Aorta (tissue), 5 donors: ENCODE measurements around the gene C19orf25. TPM values are rescaled to one million over a fixed set of nuclear protein-coding genes. Genes with fewer than 3 reads are reported as not detected.

Source experiments
- ATAC-seq: fragments of 200-7000 bp; cut with Tn5 transposase; one replicate; pipeline ENCODE4 v1.9.1; 2022; ENCODE audit warnings: moderate library complexity; ENCODE audit not compliant: low FRiP score
- DNase-seq, 2 donors: peaks; one replicate each; pipeline ENCODE4 v3.0.0-alpha.2; 2020
- H3K27ac ChIP-seq, 2 donors: one replicate each; pipeline ENCODE4 v1.5.1; 2013; ENCODE audit warnings: low read length in 2 of 2, mild to moderate bottlenecking in 2 of 2, moderate library complexity in 2 of 2, control low read depth in 1 of 2, inconsistent platforms in 1 of 2, low read depth in 1 of 2
- H3K27me3 ChIP-seq, 2 donors: one replicate each; pipeline ENCODE4 v1.6.1; 2013; ENCODE audit warnings: control low read depth in 1 of 2, low read length in 1 of 2, mild to moderate bottlenecking in 1 of 2, moderate library complexity in 1 of 2; ENCODE audit not compliant: insufficient read depth in 2 of 2, control insufficient read depth in 1 of 2
- H3K36me3 ChIP-seq, 2 donors: one replicate each; pipeline ENCODE4 v1.6.1; 2013; ENCODE audit warnings: control low read depth in 1 of 2, low read length in 1 of 2, mild to moderate bottlenecking in 1 of 2; ENCODE audit not compliant: insufficient read depth in 2 of 2, control insufficient read depth in 1 of 2
- H3K4me1 ChIP-seq, 2 donors: one replicate each; pipeline ENCODE4 v1.6.1; 2013; ENCODE audit warnings: low read length in 2 of 2, control low read depth in 1 of 2, mild to moderate bottlenecking in 1 of 2, moderate library complexity in 1 of 2; ENCODE audit not compliant: insufficient read depth in 2 of 2, control insufficient read depth in 1 of 2
- H3K4me3 ChIP-seq, 2 donors: one replicate each; pipeline ENCODE4 v1.5.1; 2013; ENCODE audit warnings: low read length in 2 of 2, control low read depth in 1 of 2, mild to moderate bottlenecking in 1 of 2
- H3K9me3 ChIP-seq: one replicate; pipeline ENCODE4 v1.6.1; 2013; ENCODE audit warnings: mild to moderate bottlenecking, low read length; ENCODE audit not compliant: control insufficient read depth
- WGBS, 2 donors: extraction: QIAGEN DNeasy Blood & Tissue Kit; methylation state at CpG; one replicate each; pipeline ENCODE4 v1.1.7; 2013; 5-methylcytosine and 5-hydroxymethylcytosine counted together
- intact Hi-C, 2 donors: fragments of 100-400 bp; cut with DNase I; formaldehyde crosslinking; loops; one replicate each; pipeline versions ENCODE4 v1.14.2 to v1.15.0; 2022
- long read RNA-seq, 2 donors: library from polyadenylated mRNA; unstranded; transcript quantifications; one replicate each; pipeline ENCODE4 v2.0.0, GENCODE V29; 2020 to 2021
- polyA plus RNA-seq, 2 donors: library from polyadenylated mRNA; stranded (reverse); fragments of 200-250 nt; gene quantifications; one replicate each; pipeline ENCODE4 v1.2.3, GENCODE V29; 2013
- total RNA-seq, 2 donors: library from RNA; stranded (reverse); fragmentation: NEBNext Ultra II Directional; extraction: Animal tissue kit (Norgen Biotek cat#: 25700); gene quantifications; one replicate each; pipeline ENCODE4 v1.2.1, GENCODE V29; 2021
- donor health status: healthy with polysubstance abuse.
- donor health status: Bipolar disorder and iron deficiency.
- donor health status: DM: no; HTN: no; CAD: no.
- donor health status: DM: no; HTN: no; CAD: no.
- donor health status: DM: yes; HTN: yes; CAD: no.

Gene C19orf25
- total RNA-seq: 10 to 100 TPM; 19.7 to 26.0 TPM
- 10 to 100 TPM; 19.0 to 33.5 TPM for polyA plus RNA-seq
- long read RNA-seq, donor 1, transcript C19orf25-203 (3 exons, 1,837 nt): major isoform, 46 of 80 reads
- long read RNA-seq, donor 1, partial matches to known transcripts: 2 of 80 reads
- long read RNA-seq, donor 1, other reads (novel, unspliced or antisense): 20 of 80 reads
- long read RNA-seq, donor 2, transcript C19orf25-211 (1 exons, 2,314 nt): minor isoform, 7 of 29 reads
- long read RNA-seq, donor 2, transcript C19orf25-203 (3 exons, 1,837 nt): major isoform, 10 of 29 reads
- long read RNA-seq, donor 2, partial matches to known transcripts: 1 of 29 reads
- long read RNA-seq, donor 2, other reads (novel, unspliced or antisense): 9 of 29 reads

- no peaks in the 10 kb centered on the region for H3K27me3 ChIP-seq
- intact Hi-C loops: loop anchor here in 1 of 2 donors (1.0 kb wide), 1 partner anchor 11 kb away; the partner anchor contains the start of gene PCSK4
- ATAC-seq (peak; percentile 96), DNase-seq (peak; percentile 97 to 99)
- H3K4me3 ChIP-seq: peak within 1 kb of the TSS; percentile 86 to 89
- no peaks in the 10 kb centered on the region for H3K36me3 ChIP-seq
- H3K9me3 ChIP-seq: no peaks in the 10 kb centered on the region
- WGBS, 2 donors: 1% methylated on average over 52 to 71 of the region's 71 CpGs
- no peaks in the 10 kb centered on the region for H3K4me1 ChIP-seq
- no peak within 1 kb of the TSS for H3K27ac ChIP-seq
Measured at GRCh38 chr19:1478934-1479707, at the start of gene C19orf25. Gene C19orf25 (minus strand): TSS chr19:1479215. CDS start chr19:1478903, 312 bp downstream.

- Histone ChIP-seq H3K9me3 (no peaks in the 10 kb centered on the region), H3K36me3 (no peaks in the 10 kb centered on the region), H3K27ac (no peak overlapping the region), H3K4me1 (no peaks in the 10 kb centered on the region), H3K4me3 (no peak overlapping the region), H3K27me3 (no peaks in the 10 kb centered on the region)
- WGBS, 2 donors: 79 to 83% methylated on average over 26 to 27 of the region's 27 CpGs
- intact Hi-C loops: no loop called here
- DNase-seq (peak in 1 of 2 donors; percentile 44), ATAC-seq (no peak)
Measured at GRCh38 chr19:1527650-1528309, 48.8 kb upstream of the C19orf25 start.

GRCh38 chr19:1526979-1527649 is 48.1 kb upstream of the C19orf25 start:
- Histone ChIP-seq H3K4me1 (no peaks in the 10 kb centered on the region), H3K27ac (no peak overlapping the region), H3K27me3 (no peaks in the 10 kb centered on the region), H3K4me3 (no peak overlapping the region), H3K36me3 (no peaks in the 10 kb centered on the region), H3K9me3 (no peaks in the 10 kb centered on the region)
- intact Hi-C loops: no loop called here
- 80 to 81% methylated on average over 18 of the region's 18 CpGs for WGBS, 2 donors
- ATAC-seq (peak; percentile 19), DNase-seq (no peak)

- intact Hi-C loops: no loop called here
- no peak overlapping the region for H3K27ac ChIP-seq
- H3K4me1 ChIP-seq: no peaks in the 10 kb centered on the region
- no peaks in the 10 kb centered on the region for H3K9me3 ChIP-seq
- no peaks in the 10 kb centered on the region for H3K27me3 ChIP-seq
- 78 to 79% methylated on average over 33 of the region's 33 CpGs for WGBS, 2 donors
- no peaks in the 10 kb centered on the region for H3K36me3 ChIP-seq
- ATAC-seq (no peak), DNase-seq (no peak)
- no peak overlapping the region for H3K4me3 ChIP-seq
Measured at GRCh38 chr19:1526066-1526778, 47.2 kb upstream of the C19orf25 start.

GRCh38 chr19:1525343-1525742 is 46.3 kb upstream of the C19orf25 start:
- Histone ChIP-seq H3K27ac (no peak overlapping the region), H3K4me3 (no peak overlapping the region), H3K4me1 (no peaks in the 10 kb centered on the region), H3K27me3 (no peaks in the 10 kb centered on the region), H3K9me3 (no peaks in the 10 kb centered on the region), H3K36me3 (no peaks in the 10 kb centered on the region)
- 56% methylated on average over 31 of the region's 31 CpGs for WGBS, 2 donors
- ATAC-seq (no peak), DNase-seq (no peak)
- intact Hi-C loops: no loop called here

GRCh38 chr19:1524972-1525325 is 45.9 kb upstream of the C19orf25 start:
- intact Hi-C loops: no loop called here
- no peaks in the 10 kb centered on the region for H3K4me1 ChIP-seq
- H3K27me3 ChIP-seq: no peaks in the 10 kb centered on the region
- no peaks in the 10 kb centered on the region for H3K36me3 ChIP-seq
- DNase-seq (no peak), ATAC-seq (no peak)
- no peak overlapping the region for H3K4me3 ChIP-seq
- 56 to 63% methylated on average over 17 of the region's 17 CpGs for WGBS, 2 donors
- no peak overlapping the region for H3K27ac ChIP-seq
- no peaks in the 10 kb centered on the region for H3K9me3 ChIP-seq

GRCh38 chr19:1524287-1524971 is 45.4 kb upstream of the C19orf25 start:
- Histone ChIP-seq H3K36me3 (no peaks in the 10 kb centered on the region), H3K4me1 (no peaks in the 10 kb centered on the region), H3K9me3 (no peaks in the 10 kb centered on the region), H3K4me3 (no peak overlapping the region), H3K27me3 (no peaks in the 10 kb centered on the region), H3K27ac (no peak overlapping the region)
- intact Hi-C loops: no loop called here
- no peak for DNase-seq
- ATAC-seq: no peak
- 8 to 9% methylated on average over 44 to 49 of the region's 49 CpGs for WGBS, 2 donors
